Activated naive CD4-positive, alpha-beta T cell treated with anti-CD3 and anti-CD28 coated beads, Interleukin-2, amount 10 ng/mL, durations not matched to agents 7 days and 5 days (primary cell): ENCODE results near the gene RPTOR.
"Not testable (repeated sequence)": the region's sequence is repeated elsewhere in the genome, so short reads cannot be mapped to it uniquely, and the experiment has no call there.

Experiments used
- CTCF ChIA-PET: fragments of 350-600 bp; sonication (Branson Sonifier 250); formaldehyde crosslinking; loops from one replicate; lab custom pipeline; 2021; ENCODE audit warnings: antibody characterized with exemption; lab: Charles Lee
- DNase-seq: peaks from one replicate; pipeline ENCODE4 v3.0.0-alpha.2; 2020
- H3K27ac Mint-ChIP-seq: one replicate; pipeline ENCODE4 v1.8.0; 2021; ENCODE audit warnings: mild to moderate bottlenecking, moderate library complexity, mixed read lengths
- H3K27me3 Mint-ChIP-seq: one replicate; pipeline ENCODE4 v1.8.0; 2021; ENCODE audit warnings: mild to moderate bottlenecking, mixed read lengths
- H3K36me3 Mint-ChIP-seq: one replicate; pipeline ENCODE4 v1.8.0; 2021; ENCODE audit warnings: mixed read lengths
- H3K4me1 Mint-ChIP-seq: one replicate; pipeline ENCODE4 v1.8.0; 2021; ENCODE audit warnings: mixed read lengths
- H3K4me3 Mint-ChIP-seq: one replicate; pipeline ENCODE4 v1.8.0; 2021; ENCODE audit warnings: mild to moderate bottlenecking, moderate library complexity, mixed read lengths
- H3K9me3 Mint-ChIP-seq: one replicate; pipeline ENCODE4 v1.8.0; 2021; ENCODE audit warnings: mixed read lengths

RPTOR gene

DNA sequence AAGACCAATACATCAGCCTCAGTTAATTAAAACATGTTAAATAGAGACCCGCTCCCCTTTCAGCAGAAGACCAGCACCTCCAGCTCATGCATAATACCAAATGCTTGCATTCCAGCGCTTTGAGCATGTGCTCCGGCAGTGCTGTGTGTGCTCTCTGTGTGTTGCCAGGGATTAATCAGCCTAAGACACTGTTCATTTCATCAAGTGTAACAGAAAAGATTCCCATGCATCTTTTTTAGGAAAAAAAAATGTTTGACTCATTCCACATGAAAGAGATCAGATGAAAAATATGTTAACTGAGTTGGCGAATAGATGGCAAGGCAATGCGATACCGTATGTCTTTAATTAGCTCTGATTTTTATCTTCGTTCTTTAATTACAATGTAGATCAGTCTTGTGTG, 187.6 kb downstream of the RPTOR start:
- no peak overlapping the region for H3K27ac Mint-ChIP-seq
- peaks cover 42% of the 10 kb centered on the region for H3K36me3 Mint-ChIP-seq
- no peak for DNase-seq
- CTCF ChIA-PET: no interaction called here
- peaks cover 65% of the 10 kb centered on the region for H3K4me1 Mint-ChIP-seq
- H3K27me3 Mint-ChIP-seq: no peaks in the 10 kb centered on the region
- H3K4me3 Mint-ChIP-seq: no peak overlapping the region
- H3K9me3 Mint-ChIP-seq: no peaks in the 10 kb centered on the region

DNA sequence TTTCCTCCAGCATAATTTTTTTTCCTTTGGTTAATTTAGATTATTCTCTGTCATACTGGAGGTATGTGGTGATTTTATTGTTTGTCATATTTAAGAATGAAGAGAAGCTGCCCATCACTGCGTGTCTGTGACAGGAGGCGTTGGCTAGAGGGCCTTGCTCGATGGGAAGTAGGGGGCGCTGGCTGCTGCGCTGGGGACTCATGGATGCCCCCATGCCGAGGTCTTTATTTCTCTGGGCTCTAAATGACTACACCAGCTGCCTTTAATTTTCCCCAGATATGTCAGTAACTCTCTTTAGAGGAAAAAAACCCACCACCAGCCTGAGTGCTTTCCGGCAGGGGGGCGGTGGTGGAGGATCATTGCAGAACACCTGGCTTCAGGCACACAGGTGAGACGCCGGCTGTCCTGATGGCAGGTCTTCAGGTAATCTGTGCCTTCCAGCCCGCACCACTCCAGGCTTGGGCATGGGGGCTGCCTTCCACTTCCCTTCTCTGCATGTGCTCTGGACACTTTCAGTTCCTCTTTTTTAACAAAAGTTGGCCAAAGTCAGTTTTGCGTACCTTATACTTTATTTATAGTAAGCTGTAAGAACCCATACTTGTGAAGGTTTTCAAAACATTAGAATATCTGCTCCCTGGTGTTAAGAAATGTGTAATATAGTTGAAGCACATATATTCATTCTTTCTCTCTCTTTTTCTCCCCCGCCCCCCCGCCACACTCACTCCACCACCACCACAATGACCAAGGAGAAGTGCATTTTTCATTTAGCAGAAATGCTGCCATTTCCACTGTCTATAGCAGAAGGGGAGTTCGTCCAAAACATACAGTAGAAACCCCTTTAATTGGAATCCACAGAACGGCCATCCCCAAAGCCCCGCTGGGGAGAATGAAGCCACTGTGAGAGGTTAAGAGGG, 192.7 kb downstream of the RPTOR start:
- Mint-ChIP-seq H3K4me1 (peaks cover 77% of the 10 kb centered on the region), H3K9me3 (peaks cover 2% of the 10 kb centered on the region), H3K27ac (peak overlapping the region; percentile 61), H3K27me3 (no peaks in the 10 kb centered on the region), H3K4me3 (no peak overlapping the region), H3K36me3 (peaks cover 57% of the 10 kb centered on the region)
- CTCF ChIA-PET: no interaction called here
- no peak for DNase-seq

DNA sequence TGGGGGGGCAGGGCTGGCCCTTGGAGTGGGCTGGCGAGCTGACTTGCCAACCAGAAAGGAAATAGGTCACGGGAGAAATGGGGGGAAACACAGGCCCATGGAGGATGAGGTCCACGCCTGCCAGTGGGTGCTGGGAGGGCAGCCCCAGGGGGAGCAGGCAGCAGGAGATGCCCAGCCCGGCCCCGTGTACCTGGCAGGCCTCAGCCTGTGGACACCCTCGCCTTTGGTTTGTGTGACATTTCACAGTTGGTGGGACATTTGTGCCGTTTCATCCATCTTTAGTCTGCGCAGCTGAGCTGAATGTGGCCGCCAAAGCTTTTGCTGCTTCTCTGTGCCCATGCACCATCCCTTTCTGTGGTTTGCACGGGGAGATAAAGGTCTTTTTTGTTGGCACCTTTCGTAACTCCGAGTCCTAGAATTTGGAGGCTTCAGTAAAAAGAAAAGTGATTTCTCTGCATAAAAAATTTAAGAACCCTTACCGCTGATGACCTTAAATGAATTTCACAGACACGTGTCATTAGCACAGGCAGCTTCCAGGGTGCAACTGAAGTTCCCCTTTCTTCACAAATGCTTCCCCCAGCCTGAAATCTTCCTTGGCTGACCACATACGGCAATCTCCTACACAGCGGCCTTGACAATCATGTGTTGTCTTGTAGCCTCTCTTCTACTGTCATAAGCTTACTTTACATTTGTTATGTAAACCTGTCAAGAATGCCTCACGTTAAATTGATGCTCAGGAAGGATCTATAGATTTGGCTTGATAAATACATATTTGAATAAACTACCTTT, 193.6 kb downstream of the RPTOR start:
- Mint-ChIP-seq H3K27ac (peak overlapping the region; percentile 89), H3K27me3 (no peaks in the 10 kb centered on the region), H3K36me3 (peaks cover 57% of the 10 kb centered on the region), H3K9me3 (peaks cover 2% of the 10 kb centered on the region), H3K4me3 (no peak overlapping the region), H3K4me1 (peaks cover 81% of the 10 kb centered on the region)
- CTCF ChIA-PET: no interaction called here
- DNase-seq: no peak

DNA sequence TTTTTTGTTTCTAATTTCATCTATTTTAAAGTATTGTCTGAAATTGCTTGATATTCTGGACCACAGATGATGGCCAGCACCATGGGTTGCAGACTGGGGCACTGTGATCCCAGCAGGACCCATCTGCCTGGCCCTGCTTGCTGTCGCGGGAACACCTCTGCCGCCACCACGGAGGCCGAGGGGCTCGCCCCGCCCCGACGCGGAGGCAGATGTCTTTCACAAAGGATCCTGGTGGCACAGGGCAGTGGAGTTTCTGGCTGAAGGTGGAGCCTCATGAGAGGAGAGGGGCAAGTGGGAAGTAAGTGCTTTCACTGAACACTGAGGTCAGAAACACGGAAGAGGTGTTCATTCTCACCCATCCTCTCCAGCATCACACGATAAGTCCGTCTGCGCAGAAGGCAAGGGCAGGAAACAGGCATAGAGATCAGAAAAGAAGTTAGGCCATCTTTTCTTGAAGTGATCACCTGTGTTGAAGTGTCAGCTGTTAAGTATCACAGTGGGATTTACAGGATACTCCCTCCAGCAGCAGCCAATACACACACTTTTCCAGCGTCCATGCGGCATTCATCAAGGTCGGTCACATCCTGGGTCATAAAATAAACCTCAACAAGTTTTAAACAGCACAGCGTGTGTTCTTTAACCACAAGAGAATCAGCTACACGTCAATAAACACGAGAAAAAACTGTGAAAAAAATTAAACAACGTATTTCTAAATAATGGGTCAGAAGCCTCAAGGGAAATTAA, 194.5 kb downstream of the RPTOR start:
- H3K9me3 Mint-ChIP-seq: peaks cover 2% of the 10 kb centered on the region
- H3K4me3 Mint-ChIP-seq: peak overlapping the region; percentile 47
- H3K36me3 Mint-ChIP-seq: peaks cover 54% of the 10 kb centered on the region
- CTCF ChIA-PET: interaction anchor here (1.2 kb wide), 1 partner anchor 8 kb away, joined by 3 read pairs; no protein-coding TSS in a partner anchor
- peaks cover 76% of the 10 kb centered on the region for H3K4me1 Mint-ChIP-seq
- peak overlapping the region; percentile 89 for H3K27ac Mint-ChIP-seq
- DNase-seq: no peak
- H3K27me3 Mint-ChIP-seq: no peaks in the 10 kb centered on the region

DNA sequence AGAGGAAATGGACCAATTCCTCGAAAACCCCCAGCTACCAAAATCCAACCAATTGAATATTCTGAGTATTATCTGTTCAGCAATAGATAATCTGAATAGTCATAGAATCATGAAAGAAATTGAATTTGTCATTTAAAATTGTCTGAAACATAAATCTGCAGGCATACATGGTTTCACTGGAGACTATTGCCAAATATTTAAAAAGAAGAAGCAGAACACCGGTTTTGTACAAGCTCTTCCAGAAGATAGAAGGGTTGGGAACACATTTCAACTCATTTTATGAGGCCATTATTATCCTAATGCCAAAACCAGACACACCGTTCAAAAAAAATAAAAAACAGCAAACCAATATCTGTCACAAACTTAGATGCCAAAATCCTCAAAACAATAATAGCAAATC, 195.5 kb downstream of the RPTOR start:
- DNase-seq: no peak
- H3K4me1 Mint-ChIP-seq: peaks cover 69% of the 10 kb centered on the region
- H3K36me3 Mint-ChIP-seq: peaks cover 48% of the 10 kb centered on the region
- no peak overlapping the region for H3K27ac Mint-ChIP-seq
- H3K9me3 Mint-ChIP-seq: peaks cover 2% of the 10 kb centered on the region
- CTCF ChIA-PET: interaction anchor here (1.2 kb wide), 1 partner anchor 9 kb away, joined by 3 read pairs; no protein-coding TSS in a partner anchor
- H3K4me3 Mint-ChIP-seq: no peak overlapping the region
- no peaks in the 10 kb centered on the region for H3K27me3 Mint-ChIP-seq

DNA sequence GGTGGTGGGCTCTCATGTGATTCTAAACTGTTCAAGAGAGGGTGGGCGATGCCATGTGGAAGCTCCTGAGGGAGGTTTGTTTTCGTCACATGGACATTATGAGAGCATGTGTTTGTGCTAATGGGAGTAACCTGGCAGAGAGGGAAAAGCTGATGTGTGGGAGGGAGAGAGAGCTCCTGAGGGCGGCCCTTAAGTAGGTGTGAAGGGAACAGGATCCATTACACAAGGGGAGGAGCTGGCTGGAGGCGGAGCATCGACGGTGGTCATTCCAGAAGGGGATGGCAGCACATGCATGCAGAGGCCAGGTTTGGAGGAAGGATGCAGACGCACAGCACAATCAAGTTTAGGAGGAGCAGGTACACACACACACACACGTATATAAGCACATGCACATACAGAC, 197.5 kb downstream of the RPTOR start:
- no peak for DNase-seq
- no peak overlapping the region for H3K4me3 Mint-ChIP-seq

DNA sequence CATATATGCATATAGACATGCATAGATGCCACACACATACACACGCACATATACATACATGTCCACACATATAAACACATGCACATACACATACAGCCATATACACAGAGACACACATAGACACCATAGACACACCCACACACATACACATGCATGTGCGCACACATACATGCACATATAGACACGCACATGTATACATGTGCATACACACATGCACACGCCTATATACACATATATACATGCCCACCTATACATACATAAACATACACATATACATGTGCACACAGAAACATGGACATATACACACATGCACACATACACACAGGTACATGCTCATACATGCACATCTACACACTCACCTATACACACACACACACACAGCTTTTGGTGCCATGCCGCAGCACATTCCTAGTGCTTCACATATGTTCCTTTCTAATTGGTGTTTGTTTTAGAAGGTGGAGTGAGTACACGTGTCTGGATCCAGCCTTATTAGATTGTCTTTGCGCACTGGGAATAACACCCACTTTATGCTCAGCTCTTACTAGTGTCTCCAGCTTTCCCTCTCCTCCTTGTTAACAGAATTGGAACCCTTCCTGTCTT, 198.0 kb downstream of the RPTOR start:
- CTCF ChIA-PET: interaction anchor here (0.9 kb wide), 1 partner anchor 12 kb away, joined by 3 read pairs; no protein-coding TSS in a partner anchor
- DNase-seq: no peak
- peaks cover 51% of the 10 kb centered on the region for H3K36me3 Mint-ChIP-seq
- no peaks in the 10 kb centered on the region for H3K27me3 Mint-ChIP-seq
- H3K4me3 Mint-ChIP-seq: peak overlapping the region; percentile 39
- H3K27ac Mint-ChIP-seq: peak overlapping the region; percentile 93
- peaks cover 2% of the 10 kb centered on the region for H3K9me3 Mint-ChIP-seq
- peaks cover 61% of the 10 kb centered on the region for H3K4me1 Mint-ChIP-seq

More for the DNA sequence above, 197.5 kb downstream of the RPTOR start:
- Mint-ChIP-seq H3K9me3 (peaks cover 2% of the 10 kb centered on the region), H3K27ac (peak overlapping the region; percentile 93), H3K27me3 (no peaks in the 10 kb centered on the region), H3K4me1 (peaks cover 62% of the 10 kb centered on the region), H3K36me3 (peaks cover 45% of the 10 kb centered on the region)
- CTCF ChIA-PET: no interaction called here

DNA sequence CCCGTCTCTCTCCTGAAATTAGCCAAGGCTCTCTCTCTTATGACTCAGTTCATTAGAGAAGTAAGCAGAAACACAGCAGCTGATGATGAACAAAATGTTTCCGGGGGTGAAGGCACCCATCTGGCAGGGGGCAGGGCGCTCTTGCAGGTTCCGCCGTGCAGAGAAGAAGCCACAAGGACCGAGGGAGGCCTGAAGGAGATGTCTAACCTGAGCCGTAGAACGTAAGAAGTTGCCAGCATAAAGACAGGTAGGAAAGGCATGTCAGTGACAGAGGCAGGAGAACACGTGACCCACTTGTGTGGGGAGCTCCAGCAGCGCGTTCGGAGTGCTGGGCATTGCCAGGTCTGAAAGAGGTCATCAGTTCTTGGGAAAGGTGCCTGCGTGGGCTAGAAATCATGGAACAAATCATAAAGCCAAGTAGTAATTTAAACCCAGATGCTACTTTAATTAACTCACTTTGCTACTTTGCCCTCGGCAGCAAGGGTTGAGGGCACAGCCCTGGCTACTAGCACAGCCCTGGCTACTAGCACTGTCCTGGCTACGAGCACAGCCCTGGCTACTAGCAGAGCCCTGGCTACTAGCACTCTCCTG, 198.6 kb downstream of the RPTOR start:
- Mint-ChIP-seq H3K27me3 (no peaks in the 10 kb centered on the region), H3K27ac (peak overlapping the region; percentile 93), H3K9me3 (peaks cover 4% of the 10 kb centered on the region), H3K4me1 (peaks cover 58% of the 10 kb centered on the region), H3K4me3 (peak overlapping the region; percentile 39), H3K36me3 (peaks cover 50% of the 10 kb centered on the region)
- DNase-seq: peak; percentile 80
- CTCF ChIA-PET: interaction anchor here (0.9 kb wide), 1 partner anchor 12 kb away, joined by 3 read pairs; no protein-coding TSS in a partner anchor

DNA sequence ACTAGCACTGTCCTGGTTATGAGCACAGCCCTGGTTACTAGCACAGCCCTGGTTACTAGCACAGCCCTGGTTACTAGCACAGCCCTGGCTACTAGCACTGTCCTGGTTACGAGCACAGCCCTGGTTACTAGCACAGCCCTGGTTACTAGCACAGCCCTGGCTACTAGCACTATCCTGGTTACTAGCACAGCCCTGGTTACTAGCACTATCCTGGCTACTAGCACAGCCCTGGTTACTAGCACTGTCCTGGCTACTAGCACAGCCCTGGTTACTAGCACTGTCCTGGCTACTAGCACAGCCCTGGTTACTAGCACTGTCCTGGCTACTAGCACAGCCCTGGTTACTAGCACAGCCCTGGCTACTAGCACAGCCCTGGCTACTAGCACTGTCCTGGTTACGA, 199.3 kb downstream of the RPTOR start:
- DNase-seq, CTCF ChIA-PET, H3K27ac Mint-ChIP-seq, H3K4me3 Mint-ChIP-seq, H3K27me3 Mint-ChIP-seq, H3K9me3 Mint-ChIP-seq: not testable (repeated sequence)
- peaks cover 51% of the 10 kb centered on the region for H3K4me1 Mint-ChIP-seq
- H3K36me3 Mint-ChIP-seq: peaks cover 47% of the 10 kb centered on the region

DNA sequence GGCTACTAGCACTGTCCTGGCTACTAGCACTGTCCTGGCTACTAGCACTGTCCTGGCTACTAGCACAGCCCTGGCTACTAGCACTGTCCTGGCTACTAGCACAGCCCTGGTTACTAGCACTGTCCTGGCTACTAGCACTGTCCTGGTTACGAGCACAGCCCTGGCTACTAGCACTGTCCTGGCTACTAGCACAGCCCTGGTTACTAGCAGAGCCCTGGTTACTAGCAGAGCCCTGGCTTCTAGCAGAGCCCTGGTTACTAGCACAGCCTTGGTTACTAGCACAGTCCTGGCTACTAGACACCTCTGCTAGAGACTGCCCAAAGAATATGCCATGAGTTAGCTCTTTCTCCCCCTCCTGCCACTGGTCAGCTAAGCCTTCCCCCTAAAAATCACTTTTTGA, 200.1 kb downstream of the RPTOR start:
- peaks cover 46% of the 10 kb centered on the region for H3K4me1 Mint-ChIP-seq
- CTCF ChIA-PET, DNase-seq, H3K27ac Mint-ChIP-seq, H3K4me3 Mint-ChIP-seq, H3K9me3 Mint-ChIP-seq, H3K27me3 Mint-ChIP-seq: not testable (repeated sequence)
- peaks cover 40% of the 10 kb centered on the region for H3K36me3 Mint-ChIP-seq

DNA sequence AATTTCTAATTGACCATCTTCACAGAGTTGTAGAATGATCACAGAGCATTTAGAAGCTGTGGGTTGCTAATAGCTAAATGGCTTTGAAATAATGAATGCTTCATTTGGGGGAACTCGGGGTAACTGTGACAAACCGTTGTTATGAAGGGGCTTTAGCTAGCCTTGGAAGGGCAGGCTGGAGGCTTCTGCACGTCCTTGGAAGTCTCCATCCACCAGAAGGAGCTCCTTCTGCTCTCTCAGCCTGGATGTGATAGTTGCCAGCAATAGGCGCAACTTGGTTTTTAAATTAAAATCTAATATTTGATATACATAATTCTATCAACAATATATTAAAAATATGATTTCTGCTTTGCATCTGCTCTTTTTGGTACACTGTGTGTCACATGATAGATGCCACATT, 200.5 kb downstream of the RPTOR start:
- no peak for DNase-seq
- CTCF ChIA-PET: interaction anchor here (0.6 kb wide), 1 partner anchor 45 kb away, joined by 3 read pairs; no protein-coding TSS in a partner anchor
- H3K4me3 Mint-ChIP-seq: no peak overlapping the region
- peaks cover 45% of the 10 kb centered on the region for H3K4me1 Mint-ChIP-seq
- H3K27me3 Mint-ChIP-seq: no peaks in the 10 kb centered on the region
- peaks cover 35% of the 10 kb centered on the region for H3K36me3 Mint-ChIP-seq
- no peak overlapping the region for H3K27ac Mint-ChIP-seq
- peaks cover 4% of the 10 kb centered on the region for H3K9me3 Mint-ChIP-seq

DNA sequence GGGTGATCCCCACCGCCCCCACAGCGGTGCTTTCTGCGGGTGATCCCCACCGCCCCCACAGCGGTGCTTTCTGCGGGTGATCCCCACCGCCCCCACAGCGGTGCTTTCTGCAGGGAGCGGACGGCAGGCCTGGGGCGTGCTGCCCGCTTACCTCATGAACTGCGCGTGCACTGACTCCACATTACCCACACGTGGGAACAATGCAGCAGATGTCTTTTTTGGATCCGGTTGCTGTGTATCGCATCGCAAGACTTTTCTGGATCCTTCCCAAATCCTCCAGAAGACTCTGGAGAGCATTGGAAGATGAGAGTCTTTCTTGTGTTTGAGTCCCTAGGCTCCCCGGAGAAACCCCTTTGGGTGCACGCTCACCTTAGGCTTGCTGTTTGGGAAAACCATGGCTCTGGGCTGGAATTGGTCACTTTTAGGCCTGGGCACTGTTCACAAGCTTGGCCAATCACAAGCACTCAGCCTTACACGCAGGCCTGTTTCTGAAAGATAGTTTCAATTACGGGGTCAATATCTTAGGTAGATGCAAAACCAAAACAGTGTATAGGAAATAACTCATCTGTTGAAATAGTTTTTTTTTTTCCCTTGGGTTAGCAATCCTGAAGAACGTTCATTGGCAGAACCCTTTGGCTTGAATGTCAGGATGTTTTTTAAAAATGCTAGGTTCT, 201.8 kb downstream of the RPTOR start:
- Mint-ChIP-seq H3K27ac (no peak overlapping the region), H3K4me3 (no peak overlapping the region), H3K4me1 (peaks cover 46% of the 10 kb centered on the region), H3K36me3 (peaks cover 27% of the 10 kb centered on the region), H3K27me3 (no peaks in the 10 kb centered on the region), H3K9me3 (peaks cover 2% of the 10 kb centered on the region)
- CTCF ChIA-PET: no interaction called here
- DNase-seq: no peak

DNA sequence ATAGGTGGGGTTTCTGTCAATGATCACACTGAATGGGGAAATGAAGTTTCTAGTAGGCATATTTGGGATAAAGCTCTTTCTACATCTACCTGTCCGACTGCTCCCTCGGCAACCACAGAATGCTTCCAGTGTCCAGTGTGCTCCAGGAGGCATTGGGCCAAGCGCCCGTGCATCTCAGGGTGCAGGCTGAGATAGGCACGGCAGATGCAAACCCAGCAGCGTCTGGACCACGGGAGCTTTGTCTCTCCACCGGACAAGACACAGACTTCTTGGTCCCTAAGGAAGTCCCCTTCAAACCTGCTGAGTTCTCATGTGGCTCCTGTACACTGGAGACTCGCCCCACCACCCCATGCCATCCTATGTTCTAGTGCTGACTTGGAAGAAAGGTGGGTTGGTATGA, 202.8 kb downstream of the RPTOR start:
- Mint-ChIP-seq H3K4me1 (peaks cover 46% of the 10 kb centered on the region), H3K4me3 (no peak overlapping the region), H3K27ac (no peak overlapping the region), H3K36me3 (peaks cover 26% of the 10 kb centered on the region), H3K27me3 (no peaks in the 10 kb centered on the region), H3K9me3 (peaks cover 2% of the 10 kb centered on the region)
- no peak for DNase-seq
- CTCF ChIA-PET: interaction anchor here (1.3 kb wide), 1 partner anchor 11 kb away, joined by 3 read pairs; no protein-coding TSS in a partner anchor
